Measurements from ENCODE around the gene SAMD11. TPM values are rescaled to one million over a fixed set of nuclear protein-coding genes. Genes with fewer than 3 reads are reported as not detected.

The SAMD11 gene
- total and polyA plus RNA-seq, 4 donors, result 0.51 to 4.1 (median 1.3) TPM

GRCh38 chr1:982765-983436 lies 59.2 kb downstream of the SAMD11 start:
- H3K27me3 ChIP-seq (ENCODE audit: control insufficient read depth in 4 of 4, insufficient read depth in 4 of 4, low read length in 3 of 4), result peaks cover 0 to 6% (median 2%) of the 10 kb centered on the region in 4 donors
- no peak overlapping the region for H3K4me3 ChIP-seq (ENCODE audit: low read depth in 1 of 3, low read length in 3 of 3)
- H3K4me1 ChIP-seq (ENCODE audit: control insufficient read depth in 4 of 4, insufficient read depth in 4 of 4, low read length in 3 of 4), result peaks cover 0 to 2% (median 0%) of the 10 kb centered on the region in 4 donors
- no peaks in the 10 kb centered on the region for H3K9me3 ChIP-seq (ENCODE audit: control insufficient read depth in 4 of 4, low read length in 3 of 4)
- H3K9ac ChIP-seq (ENCODE audit: low read depth in 1 of 2, low read length in 2 of 2), result no peak overlapping the region
- H3K27ac ChIP-seq (ENCODE audit: low read depth in 1 of 2, low read length in 2 of 2), result no peak overlapping the region
- no peak for TF ChIP-seq FOXA2 (IDR thresholded peaks at IDR 0.05)
- no peak for TF ChIP-seq GABPA (IDR thresholded peaks at IDR 0.05 in 1 of 2, conservative IDR thresholded peaks at IDR 0.05 in 1 of 2)
- no peak for TF ChIP-seq TAF1 (conservative IDR thresholded peaks at IDR 0.05)
- TF ChIP-seq ZBTB33 (IDR thresholded peaks at IDR 0.05), result no peak
- no peak for TF ChIP-seq HNF4A (conservative IDR thresholded peaks at IDR 0.05)
- no peak for TF ChIP-seq ATF3 (IDR thresholded peaks at IDR 0.05)
- no peak for TF ChIP-seq REST (IDR thresholded peaks at IDR 0.05)
- TF ChIP-seq HNF4G (IDR thresholded peaks at IDR 0.05), result no peak
- TF ChIP-seq NR2F2 (IDR thresholded peaks at IDR 0.05), result no peak
- no peak for TF ChIP-seq SP1 (IDR thresholded peaks at IDR 0.05)
- no peak for TF ChIP-seq RAD21 (IDR thresholded peaks at IDR 0.05)
- TF ChIP-seq FOXA1 (IDR thresholded peaks at IDR 0.05), result no peak
- no peak for TF ChIP-seq YY1 (IDR thresholded peaks at IDR 0.05)
- TF ChIP-seq JUND (IDR thresholded peaks at IDR 0.05), result no peak
- no peak for TF ChIP-seq RXRA (IDR thresholded peaks at IDR 0.05)
- no peak for TF ChIP-seq CTCF (IDR thresholded peaks at IDR 0.05; ENCODE audit: low read depth, low read length, missing input control)
- TF ChIP-seq MAX (IDR thresholded peaks at IDR 0.05), result no peak
- TF ChIP-seq EGR1 (IDR thresholded peaks at IDR 0.05; ENCODE audit: low read depth in 2 of 2), result no peak
- WGBS, result 79% methylated on average over 43 of the region's 43 CpGs
- DNase-seq (ENCODE audit: low spot score), result no peak
- no peaks in the 10 kb centered on the region for H3K36me3 ChIP-seq (ENCODE audit: control insufficient read depth in 4 of 4, insufficient read depth in 3 of 4, low read depth in 1 of 4, low read length in 3 of 4)
